Urinary bladder (tissue), 4 donors: ENCODE data around the gene GHRH. TPM values are rescaled to one million over a fixed set of nuclear protein-coding genes. Genes with fewer than 3 reads are reported as not detected.

Source experiments
- DNase-seq: peaks from one replicate; pipeline ENCODE4 v3.0.0-alpha.2; 2015; ENCODE audit errors: extremely low spot score
- H3K27ac ChIP-seq: one replicate; pipeline ENCODE4 v1.5.1; 2013; ENCODE audit warnings: low read depth, mild to moderate bottlenecking, moderate library complexity
- H3K36me3 ChIP-seq: one replicate; pipeline ENCODE4 v1.6.1; 2013; ENCODE audit warnings: mild to moderate bottlenecking, moderate library complexity; ENCODE audit not compliant: insufficient read depth
- H3K4me1 ChIP-seq: one replicate; pipeline ENCODE4 v1.6.1; 2013; ENCODE audit warnings: mild to moderate bottlenecking, moderate library complexity; ENCODE audit not compliant: insufficient read depth
- H3K4me3 ChIP-seq: one replicate; pipeline ENCODE4 v1.5.1; 2013; ENCODE audit warnings: low read depth, low read length
- WGBS: extraction: QIAGEN DNeasy Blood & Tissue Kit; methylation state at CpG from one replicate; pipeline ENCODE4 v1.1.7; 2013; 5-methylcytosine and 5-hydroxymethylcytosine counted together
- polyA plus RNA-seq: library from polyadenylated mRNA; stranded (reverse); fragments of 200-250 nt; gene quantifications from one replicate; pipeline ENCODE4 v1.2.3, GENCODE V29; 2013
- total RNA-seq: library from RNA; depleted of rRNA; stranded (reverse); fragments of >200 nt; gene quantifications from one replicate; pipeline ENCODE4 v1.2.3, GENCODE V29; 2014
- donor health status: healthy with polysubstance abuse.
- donor health status: healthy.

Gene GHRH
- total and polyA plus RNA-seq, 2 donors = not detected

- Histone ChIP-seq H3K4me3 (no peak overlapping the region), H3K27ac (peak overlapping the region; percentile 61), H3K4me1 (peaks cover 2% of the 10 kb centered on the region), H3K36me3 (peaks cover 2% of the 10 kb centered on the region)
- DNase-seq = no peak
- WGBS = 44% methylated on average over 13 of the region's 13 CpGs
Observed at GRCh38 chr20:37297066-37297736, 35.6 kb upstream of the GHRH start.

- Histone ChIP-seq H3K36me3 (peaks cover 2% of the 10 kb centered on the region), H3K27ac (no peak overlapping the region), H3K4me1 (peaks cover 2% of the 10 kb centered on the region), H3K4me3 (no peak overlapping the region)
- WGBS = 15% methylated on average over 2 of the region's 2 CpGs
- DNase-seq = no peak
Observed at GRCh38 chr20:37296371-37296770, 34.8 kb upstream of the GHRH start.

GRCh38 chr20:37295595-37295994 lies 34.0 kb upstream of the GHRH start:
- DNase-seq = no peak
- 77% methylated on average over 7 of the region's 7 CpGs for WGBS
- peaks cover 2% of the 10 kb centered on the region for H3K36me3 ChIP-seq
- H3K4me3 ChIP-seq = no peak overlapping the region
- H3K4me1 ChIP-seq = peaks cover 2% of the 10 kb centered on the region
- no peak overlapping the region for H3K27ac ChIP-seq

DNA sequence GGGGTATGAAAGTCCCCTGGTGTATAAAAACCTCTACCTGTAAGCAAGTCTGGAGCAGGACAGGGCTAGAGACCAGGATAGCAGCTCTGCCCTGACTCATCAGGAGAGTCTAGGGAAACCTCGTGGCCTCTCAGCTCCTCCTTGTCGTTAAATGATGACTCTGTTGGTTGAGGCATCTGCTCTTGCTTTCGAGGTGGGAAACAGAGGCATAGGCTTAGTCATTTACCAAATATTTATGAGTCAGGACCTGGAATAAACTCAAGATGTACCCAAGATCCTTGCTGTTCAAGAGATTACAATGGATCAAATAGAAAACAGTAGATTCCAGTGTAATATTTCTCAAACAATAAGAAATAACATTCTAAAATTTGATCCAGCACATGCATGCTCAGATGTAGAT lies 33.4 kb upstream of the GHRH start:
- WGBS = 13% methylated on average over 3 of the region's 3 CpGs
- no peak overlapping the region for H3K27ac ChIP-seq
- peaks cover 2% of the 10 kb centered on the region for H3K4me1 ChIP-seq
- no peak overlapping the region for H3K4me3 ChIP-seq
- peaks cover 2% of the 10 kb centered on the region for H3K36me3 ChIP-seq
- DNase-seq = no peak

DNA sequence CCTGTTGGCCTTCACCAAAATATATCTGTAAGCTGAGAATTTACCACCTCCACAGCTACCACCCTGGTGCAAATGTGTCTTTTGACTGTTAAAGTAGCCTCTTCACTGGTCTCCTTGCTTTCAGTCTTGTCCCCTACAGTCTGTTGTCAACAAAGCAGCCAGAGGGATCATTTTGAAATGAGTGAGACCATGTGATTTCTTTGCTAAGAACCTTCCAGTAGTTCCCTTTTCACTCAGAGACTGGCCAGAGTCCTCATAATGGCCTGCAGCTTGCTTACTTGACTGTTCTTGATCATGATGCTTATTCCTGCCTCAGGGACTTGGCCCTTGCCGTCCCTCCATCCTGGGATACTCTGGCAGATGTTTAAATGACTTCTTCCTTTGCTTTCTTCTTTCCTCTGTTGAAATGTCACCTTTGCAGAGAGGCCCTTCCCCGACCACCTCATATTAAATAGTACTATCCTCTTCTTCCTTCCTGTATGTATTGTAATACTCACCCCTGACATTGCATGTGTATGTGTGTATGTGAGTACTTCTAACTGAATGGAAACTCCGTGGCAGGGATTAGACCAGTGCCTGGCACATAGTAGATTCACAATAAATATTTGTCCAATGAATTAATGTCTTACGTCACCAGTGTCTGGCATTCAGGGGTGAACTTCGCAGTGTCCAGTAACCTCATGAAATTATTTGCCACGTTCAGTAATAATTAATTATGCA lies 32.8 kb upstream of the GHRH start:
- H3K4me3 ChIP-seq = no peak overlapping the region
- WGBS = 62% methylated on average over 6 of the region's 6 CpGs
- DNase-seq = no peak
- H3K27ac ChIP-seq = peak overlapping the region; percentile 54
- peaks cover 2% of the 10 kb centered on the region for H3K36me3 ChIP-seq
- peaks cover 2% of the 10 kb centered on the region for H3K4me1 ChIP-seq

DNA sequence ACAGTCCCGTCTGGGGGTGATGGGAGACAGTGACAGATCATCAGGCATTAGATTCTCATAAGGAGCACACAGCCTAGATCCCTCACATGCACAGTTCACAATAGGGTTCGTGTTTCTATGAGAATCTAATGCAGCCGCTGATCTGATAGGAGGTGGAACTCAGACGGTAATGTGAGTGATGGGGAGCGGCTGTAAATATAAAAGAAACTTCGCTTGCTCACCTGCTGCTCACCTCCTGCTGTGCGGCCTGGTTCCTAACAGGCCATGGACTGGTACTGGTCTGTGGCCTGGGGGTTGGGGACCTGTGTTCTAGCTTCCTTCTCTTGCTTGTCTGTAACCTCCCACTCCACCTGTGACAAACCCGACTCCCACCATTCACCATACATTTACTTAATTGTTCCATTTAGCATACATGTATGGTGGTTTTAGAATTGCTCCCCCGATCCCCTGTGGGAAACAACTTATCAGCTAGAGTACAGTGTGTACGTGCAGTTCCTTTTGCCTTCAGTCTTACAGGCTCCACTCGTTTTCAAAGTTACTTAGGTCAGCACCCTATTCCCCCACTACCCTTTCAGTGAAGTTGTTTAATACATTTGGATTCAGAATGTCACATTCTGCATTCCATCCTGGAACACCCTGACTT lies 31.8 kb upstream of the GHRH start:
- Histone ChIP-seq H3K27ac (no peak overlapping the region), H3K36me3 (peaks cover 2% of the 10 kb centered on the region), H3K4me3 (no peak overlapping the region), H3K4me1 (peaks cover 2% of the 10 kb centered on the region)
- WGBS = 93% methylated on average over 11 of the region's 11 CpGs
- no peak for DNase-seq

DNA sequence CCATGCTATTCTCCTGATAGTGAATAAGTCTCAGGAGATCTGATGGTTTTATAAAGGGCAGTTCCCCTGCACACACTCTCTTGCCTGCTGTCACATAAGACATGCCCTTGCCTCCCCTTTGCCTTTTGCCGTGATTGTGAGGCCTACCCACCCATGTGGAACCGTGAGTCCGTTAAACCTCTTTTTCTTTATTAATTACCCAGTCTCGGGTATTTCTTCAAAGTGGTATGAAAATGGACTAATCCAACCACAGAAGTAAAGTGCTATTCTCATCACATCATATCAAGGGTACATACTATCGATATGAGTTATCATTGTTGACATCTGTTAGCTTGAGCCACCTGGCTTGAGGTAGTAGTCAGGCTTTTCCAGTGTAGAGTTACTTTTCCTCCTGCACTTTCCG lies 30.1 kb upstream of the GHRH start:
- peaks cover 2% of the 10 kb centered on the region for H3K36me3 ChIP-seq
- no peak overlapping the region for H3K27ac ChIP-seq
- H3K4me3 ChIP-seq = no peak overlapping the region
- WGBS = 90% methylated on average over 6 of the region's 6 CpGs
- peaks cover under 1% of the 10 kb centered on the region for H3K4me1 ChIP-seq
- no peak for DNase-seq

GRCh38 chr20:37290158-37290810 lies 28.7 kb upstream of the GHRH start:
- H3K36me3 ChIP-seq = peaks cover 2% of the 10 kb centered on the region
- DNase-seq = no peak
- no peak overlapping the region for H3K27ac ChIP-seq
- no peaks in the 10 kb centered on the region for H3K4me1 ChIP-seq
- H3K4me3 ChIP-seq = peak overlapping the region; percentile 89
- WGBS = 52% methylated on average over 21 of the region's 21 CpGs

GRCh38 chr20:37288091-37288490 lies 26.5 kb upstream of the GHRH start:
- 79% methylated on average over 4 of the region's 4 CpGs for WGBS
- Histone ChIP-seq H3K4me3 (no peak overlapping the region), H3K36me3 (no peaks in the 10 kb centered on the region), H3K27ac (no peak overlapping the region), H3K4me1 (no peaks in the 10 kb centered on the region)
- no peak for DNase-seq

- no peaks in the 10 kb centered on the region for H3K4me1 ChIP-seq
- no peak for DNase-seq
- H3K4me3 ChIP-seq = no peak overlapping the region
- H3K36me3 ChIP-seq = no peaks in the 10 kb centered on the region
- no peak overlapping the region for H3K27ac ChIP-seq
- 75% methylated on average over 12 of the region's 12 CpGs for WGBS
Observed at GRCh38 chr20:37285664-37286374, 24.2 kb upstream of the GHRH start.

DNA sequence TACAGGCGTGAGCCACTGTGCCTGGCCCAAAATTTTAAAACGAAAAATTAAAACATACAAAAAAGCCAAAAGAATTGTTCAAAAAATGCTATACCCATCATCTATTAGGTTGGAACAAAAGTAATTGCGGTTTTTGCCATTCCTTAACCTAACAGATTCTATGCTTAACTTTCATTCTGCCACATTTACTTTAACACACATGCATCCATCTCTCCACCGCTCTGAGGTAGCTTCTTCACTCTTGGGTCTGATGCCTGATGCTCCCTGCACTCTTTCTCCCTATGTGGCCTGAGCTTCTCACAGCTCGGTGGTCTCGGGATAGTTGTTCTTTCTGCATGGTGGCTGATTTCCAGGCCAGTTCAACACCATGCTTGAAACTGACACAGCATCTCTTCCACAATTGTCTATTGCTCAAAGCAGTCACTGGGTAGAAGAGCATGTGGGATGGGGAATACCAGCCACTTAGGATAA lies 23.1 kb upstream of the GHRH start:
- no peaks in the 10 kb centered on the region for H3K36me3 ChIP-seq
- DNase-seq = no peak

DNA sequence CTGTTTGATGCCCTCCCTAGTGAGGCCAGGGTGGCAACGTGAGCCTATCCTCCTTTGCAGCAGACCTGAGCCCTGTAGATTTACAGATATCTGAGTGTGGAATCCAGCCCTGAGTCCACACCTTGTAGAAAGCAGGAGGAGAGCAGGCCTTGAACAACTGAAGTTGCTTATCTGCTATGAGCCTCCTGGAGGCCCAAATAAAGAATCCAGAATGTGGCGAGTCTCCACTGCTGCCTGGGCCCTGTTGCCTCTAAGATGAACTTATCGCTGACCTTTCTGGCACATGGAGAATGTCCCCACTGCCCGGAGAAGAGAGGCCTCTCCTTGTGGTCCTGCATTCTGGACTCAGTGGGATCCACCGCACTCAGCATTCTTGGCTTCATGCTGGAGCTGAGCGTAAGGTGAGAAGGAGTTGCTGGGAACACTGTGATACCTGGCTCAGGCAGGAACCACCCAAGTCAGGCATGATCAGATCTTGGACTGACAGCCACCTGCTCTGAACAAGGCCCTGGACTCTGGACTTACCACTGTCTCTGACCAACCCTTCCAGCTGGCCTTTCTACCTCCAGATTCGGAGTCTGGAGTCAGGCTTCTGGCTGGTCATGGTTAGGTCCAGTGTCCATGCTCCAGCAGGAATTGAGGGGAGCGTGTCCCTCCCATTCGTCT lies 22.0 kb upstream of the GHRH start:
- Histone ChIP-seq H3K27ac (no peak overlapping the region), H3K36me3 (no peaks in the 10 kb centered on the region), H3K4me3 (no peak overlapping the region), H3K4me1 (no peaks in the 10 kb centered on the region)
- 89% methylated on average over 9 of the region's 9 CpGs for WGBS
- no peak for DNase-seq

More for the DNA sequence above, 23.1 kb upstream of the GHRH start:
- no peak overlapping the region for H3K27ac ChIP-seq
- no peaks in the 10 kb centered on the region for H3K4me1 ChIP-seq
- no peak overlapping the region for H3K4me3 ChIP-seq
- 92% methylated on average over 6 of the region's 6 CpGs for WGBS

DNA sequence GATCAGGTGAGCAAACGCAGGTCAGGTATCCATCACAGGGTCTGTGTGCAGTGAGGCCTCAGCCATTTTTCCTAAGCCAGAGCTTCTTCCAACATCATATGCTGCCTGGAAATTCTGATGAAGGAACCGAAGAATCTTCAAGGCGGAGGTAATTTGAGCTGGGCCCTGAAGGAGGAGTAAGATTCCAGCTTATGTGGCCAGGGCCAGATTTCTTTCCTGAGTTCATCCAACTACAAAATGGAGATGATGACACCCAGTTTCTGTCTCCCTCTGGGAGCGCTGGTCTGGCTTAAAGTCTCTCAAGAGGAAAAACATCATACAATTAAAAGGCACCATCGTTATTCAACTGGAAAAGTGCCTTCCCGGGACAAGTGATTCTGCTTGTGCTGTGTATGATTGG lies 20.9 kb upstream of the GHRH start:
- Histone ChIP-seq H3K4me3 (no peak overlapping the region), H3K27ac (no peak overlapping the region), H3K36me3 (no peaks in the 10 kb centered on the region), H3K4me1 (no peaks in the 10 kb centered on the region)
- WGBS = 37% methylated on average over 6 of the region's 6 CpGs
- DNase-seq = no peak
